HG03159 (cell line): ENCODE measurements around the gene GRN.

Source experiments
- ATAC-seq: cut with Tn5 transposase; IDR thresholded peaks from one replicate; pipeline ENCODE4 v1.9.1; 2021; ENCODE audit warnings: mild to moderate bottlenecking, moderate library complexity; ENCODE audit not compliant: unreplicated experiment

The GRN gene

DNA sequence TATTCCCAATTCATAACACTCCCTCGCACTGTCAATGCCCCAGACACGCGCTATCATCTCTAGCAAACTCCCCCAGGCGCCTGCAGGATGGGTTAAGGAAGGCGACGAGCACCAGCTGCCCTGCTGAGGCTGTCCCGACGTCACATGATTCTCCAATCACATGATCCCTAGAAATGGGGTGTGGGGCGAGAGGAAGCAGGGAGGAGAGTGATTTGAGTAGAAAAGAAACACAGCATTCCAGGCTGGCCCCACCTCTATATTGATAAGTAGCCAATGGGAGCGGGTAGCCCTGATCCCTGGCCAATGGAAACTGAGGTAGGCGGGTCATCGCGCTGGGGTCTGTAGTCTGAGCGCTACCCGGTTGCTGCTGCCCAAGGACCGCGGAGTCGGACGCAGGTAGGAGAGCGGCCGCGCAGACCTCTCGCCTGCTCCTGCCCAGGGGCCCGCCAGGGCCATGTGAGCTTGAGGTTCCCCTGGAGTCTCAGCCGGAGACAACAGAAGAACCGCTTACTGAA is at the start of gene GRN:
Gene GRN, plus strand, starts transcription at position 364 of the 515 bp plus-strand sequence. CDS start 3,863 bp downstream, outside the sequence.
- ATAC-seq: peak; percentile 65

DNA sequence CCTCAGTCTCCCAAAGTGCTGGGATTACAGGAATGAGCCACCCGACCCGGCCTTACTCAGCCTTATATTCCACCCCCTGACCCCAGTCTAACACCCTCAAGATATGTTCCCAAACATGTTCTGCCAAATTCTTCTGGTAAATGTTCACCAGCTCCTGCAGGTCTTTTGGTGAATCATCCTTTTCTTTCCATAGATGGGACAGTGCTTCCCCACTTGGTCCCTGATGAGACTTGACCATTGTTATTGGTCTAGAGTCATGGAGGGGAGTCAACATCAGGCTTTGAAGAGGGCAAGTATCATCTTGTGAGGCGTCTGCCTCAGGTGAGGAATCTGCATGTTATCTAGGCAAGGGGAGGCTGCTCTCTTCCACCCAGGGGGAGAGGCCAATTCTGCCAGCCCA is 47.1 kb upstream of the GRN start:
- ATAC-seq: no peak

DNA sequence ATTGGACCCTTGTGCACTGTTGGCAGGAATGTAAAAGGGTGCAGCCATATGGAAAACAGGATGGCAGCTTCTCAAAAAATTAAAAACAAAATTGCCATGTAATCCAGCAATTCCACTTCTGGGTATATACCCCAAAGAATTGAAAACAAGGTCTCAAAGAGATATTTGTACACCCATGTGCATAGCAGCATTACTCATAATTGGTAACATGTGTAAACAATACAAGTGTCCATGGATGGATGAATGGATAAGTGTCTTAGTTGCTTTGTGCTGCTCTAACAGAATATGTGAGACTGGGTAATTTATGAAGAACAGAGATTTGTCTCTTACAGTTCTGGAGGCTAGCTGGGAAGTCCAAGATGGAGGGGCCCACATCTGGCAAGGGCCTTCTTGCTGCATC is 40.5 kb upstream of the GRN start:
- no peak for ATAC-seq

DNA sequence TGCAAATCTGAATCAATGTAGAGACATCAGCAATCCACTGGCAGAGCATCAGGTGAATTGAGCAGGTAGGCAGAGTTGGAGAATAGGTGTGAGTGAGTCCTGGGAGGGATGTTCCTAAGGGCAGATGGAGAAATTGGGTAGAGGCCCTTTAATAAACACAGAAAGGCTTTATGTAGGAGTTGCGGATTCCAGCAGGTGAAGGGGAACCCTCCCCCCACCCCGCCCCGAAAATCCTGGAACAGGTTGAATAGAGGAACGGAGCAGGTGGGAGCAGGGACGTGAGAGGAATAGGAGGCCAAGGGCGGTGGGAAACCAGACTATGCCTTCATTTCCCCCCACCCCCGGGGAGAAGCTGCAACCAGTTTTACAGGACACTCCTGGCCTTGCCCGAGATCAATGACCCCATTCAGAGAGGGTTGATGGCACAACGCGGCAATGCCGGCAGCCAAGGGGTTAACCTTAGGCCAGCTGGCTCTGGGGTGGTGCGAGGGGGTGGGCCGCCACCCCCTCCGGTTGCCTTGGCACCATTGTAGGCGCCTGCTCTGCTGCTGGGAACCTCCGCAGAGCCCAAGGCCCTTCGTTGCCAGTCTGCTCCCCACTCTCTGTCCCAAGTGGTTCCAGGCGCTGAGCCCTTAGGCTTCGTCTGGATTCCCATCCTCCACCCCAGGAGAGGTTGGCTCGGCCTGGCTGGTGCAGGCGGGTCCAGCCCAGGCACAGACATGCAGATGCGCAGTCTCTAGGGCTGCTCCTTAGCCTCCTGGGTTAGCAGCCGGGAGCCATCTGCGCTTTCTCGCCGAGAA is 37.5 kb upstream of the GRN start:
- ATAC-seq: no peak

DNA sequence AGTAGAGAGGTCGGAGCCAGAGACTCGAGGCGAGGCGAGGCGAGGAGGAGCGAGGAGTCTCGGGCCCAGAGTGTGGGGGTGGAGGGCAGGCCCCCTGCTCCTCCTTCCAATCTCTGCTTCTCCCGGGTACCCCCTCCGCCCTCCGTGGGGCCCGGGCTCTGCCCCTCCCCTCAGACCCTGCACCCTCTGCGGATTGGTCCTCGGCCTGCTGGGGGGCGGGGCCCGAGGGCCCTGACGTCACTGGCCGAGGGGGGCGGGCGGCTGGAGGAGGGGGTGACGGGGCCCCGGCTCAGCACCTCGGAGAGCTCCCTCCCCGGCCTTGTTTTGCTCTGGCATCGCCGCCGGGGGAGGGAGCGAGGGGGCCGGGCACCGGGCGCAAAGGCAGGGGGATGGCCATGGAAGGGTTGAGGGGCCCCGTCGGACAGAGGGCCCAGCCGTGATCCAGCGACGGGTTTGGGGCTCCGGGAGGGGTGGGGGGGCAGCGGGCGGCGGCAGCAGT is 36.7 kb upstream of the GRN start, which contains the start of gene RUNDC3A:
Gene RUNDC3A, plus strand, starts transcription at position 282 of the 499 bp plus-strand sequence. CDS start 232 bp downstream, outside the sequence.
- ATAC-seq: no peak

DNA sequence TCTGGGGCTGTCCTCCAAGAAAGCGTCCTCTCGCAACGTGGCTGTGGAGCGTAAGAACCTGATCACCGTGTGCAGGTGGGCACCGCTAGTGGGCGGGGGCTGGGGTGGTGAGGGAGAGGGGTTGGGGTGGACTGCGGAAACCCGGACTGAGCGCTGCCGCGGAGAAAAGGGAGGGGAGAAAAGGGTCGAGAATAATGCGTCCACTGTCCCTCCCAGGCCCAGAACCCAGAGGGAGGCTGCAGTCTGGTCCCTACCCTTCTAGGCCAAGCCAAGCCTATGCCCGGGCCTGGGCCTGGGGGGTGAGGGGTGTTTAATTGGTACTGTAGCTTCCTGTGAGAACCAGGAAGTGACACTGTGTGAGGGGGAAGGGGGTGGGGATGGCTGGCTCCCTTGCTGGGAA is 36.2 kb upstream of the GRN start:
- no peak for ATAC-seq

DNA sequence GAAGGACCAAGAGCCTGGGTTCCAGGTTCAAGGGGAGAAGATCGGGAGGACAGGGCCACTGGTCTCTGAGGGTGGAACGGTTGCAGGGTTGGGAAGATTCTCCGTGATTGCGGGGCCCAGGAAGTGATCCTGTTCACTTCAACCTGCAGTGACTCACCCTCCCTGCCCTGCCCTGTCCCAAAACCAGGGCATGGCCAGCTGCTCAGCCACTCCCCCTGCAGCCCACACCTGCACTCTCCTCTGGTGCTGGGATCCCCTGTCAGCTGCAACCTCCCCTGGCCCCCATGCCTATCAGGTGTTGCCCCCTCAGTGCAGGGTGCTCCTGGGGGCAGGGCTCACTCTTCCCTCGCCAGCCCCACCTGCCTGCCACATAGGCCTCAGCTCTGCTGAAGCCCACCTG is 35.6 kb upstream of the GRN start:
- ATAC-seq: no peak

DNA sequence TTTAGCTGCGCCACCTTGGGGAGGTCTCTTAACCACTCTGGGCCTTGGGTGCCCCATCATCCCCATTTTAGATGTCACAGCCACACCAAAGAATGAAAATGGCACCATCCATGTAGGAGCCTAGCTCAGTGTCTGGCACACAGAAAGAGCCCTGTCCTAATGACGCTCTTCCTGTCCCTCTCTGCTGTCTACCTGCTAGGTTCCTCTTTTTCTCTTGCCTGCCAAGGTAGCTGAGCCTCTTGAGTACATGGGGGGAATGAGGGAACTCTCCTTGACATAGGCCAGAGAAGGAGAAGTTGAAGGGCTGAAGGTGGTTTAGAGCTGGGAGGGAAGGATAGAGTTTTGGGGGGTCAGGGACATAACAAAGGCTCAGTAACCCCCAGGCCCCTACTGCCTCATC is 34.9 kb upstream of the GRN start:
- no peak for ATAC-seq

DNA sequence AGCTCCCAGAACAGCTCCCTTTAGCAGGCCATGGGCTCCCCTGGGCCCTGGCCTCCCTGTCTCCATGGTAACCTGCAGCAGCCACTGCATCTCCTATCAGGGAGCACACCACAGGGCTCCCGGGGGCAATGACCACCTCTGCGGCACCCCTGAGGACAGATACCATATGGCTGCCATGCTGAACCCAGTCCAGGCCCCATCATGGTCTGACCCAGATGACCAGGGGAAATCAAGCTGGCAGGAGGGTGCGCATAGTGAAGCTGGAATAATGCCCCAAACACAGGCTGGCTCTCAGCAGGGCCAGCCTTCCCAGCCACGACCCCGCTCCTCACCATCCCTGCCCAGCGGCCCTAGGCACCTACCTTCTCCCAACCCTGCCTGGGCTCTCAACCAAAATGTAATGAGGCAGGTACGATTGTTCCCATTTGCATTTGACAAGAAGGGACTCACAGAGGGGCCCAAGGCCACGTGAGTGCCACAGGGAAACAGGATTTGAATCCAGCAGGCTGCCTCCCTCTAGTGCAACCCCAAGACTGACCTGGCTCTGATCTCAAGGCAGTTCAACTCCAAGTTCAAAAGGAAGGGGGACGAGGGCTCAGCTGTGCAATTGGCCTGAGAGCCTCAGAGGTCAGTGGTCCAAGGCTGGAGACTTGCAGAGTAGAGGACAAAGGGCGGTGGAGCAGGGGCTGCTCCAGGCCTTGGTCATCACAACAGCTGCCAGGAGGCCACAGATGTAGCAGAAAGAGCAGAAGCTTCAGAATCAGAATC is 34.3 kb upstream of the GRN start:
- ATAC-seq: no peak

DNA sequence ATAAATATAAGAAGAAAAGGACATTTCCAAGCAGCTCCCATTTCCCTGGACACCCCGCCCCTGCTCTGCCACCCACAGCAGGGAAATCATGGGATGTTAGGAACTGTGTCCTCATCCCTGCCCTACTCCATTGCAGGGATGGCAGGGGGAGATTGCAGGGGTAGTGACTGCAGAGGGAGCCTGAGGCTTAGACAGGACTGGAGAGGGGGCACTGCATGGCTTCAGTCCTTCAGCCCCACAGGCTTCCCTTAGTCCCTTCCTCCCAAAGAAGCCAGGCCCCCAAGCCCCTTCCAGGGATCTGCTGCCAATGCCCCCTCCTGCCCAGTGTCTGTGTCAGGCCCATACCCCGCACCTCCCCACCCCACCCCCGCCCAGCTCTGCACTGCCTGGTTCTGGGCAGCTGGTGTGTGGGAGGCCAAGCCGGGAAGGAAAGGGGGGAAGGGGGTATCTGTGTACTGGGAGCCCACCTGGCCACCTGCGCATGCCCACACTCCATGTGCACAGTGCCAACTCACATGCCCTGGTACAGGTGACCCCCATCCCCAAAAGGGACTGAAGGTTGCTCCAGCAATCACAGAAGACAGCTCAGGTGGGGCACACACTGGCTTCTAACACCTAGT is 33.4 kb upstream of the GRN start:
- ATAC-seq: no peak

DNA sequence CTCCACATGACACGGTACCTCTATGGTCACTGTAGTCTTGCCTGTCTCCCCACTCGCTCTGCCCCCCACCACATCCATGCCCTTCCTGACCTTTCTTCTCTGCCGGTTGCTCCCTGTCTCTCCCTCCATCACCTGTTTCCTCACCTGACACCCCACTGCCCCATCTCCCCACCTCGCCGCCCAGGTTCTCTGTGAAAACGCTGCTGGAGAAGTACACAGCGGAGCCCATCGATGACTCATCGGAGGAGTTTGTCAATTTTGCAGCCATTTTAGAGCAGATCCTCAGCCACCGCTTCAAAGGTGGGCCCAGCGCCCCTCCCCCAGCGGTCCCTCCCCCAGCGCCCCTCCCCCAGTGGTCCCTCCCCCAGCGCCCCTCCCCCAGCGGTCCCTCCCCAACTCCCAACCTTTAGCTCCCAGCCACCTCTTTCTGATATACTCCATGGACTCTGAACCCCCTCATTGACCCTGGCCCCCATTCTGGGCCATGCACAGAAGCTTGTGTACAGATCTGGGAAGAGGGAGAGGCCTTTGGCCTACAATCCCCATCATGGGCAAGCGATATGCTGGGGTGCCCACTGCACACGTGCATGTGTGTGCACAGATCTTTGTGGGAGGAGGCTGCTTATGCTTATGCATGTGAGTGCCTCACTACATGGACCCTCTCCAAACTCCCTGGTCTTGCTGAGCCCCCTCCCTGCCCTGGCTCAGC is 32.6 kb upstream of the GRN start:
- no peak for ATAC-seq

DNA sequence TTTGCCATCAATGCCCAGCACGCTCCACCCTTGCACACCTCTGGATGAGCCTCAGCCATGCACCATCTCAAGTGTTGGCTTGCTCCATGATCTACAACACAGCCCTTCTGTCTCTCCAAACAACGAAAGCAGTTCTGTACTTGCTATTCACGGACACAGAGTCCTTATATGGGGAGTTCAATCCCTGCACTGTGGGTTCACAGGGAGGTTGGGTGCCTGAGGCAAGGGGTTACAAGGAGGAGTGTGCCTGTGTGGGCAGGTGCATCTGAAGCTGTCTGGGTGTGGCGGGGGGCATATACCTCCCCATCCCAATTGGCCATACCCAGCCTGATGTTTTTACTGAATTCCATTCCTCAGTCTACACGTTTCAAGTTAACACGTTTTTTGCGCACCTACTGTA is 31.1 kb upstream of the GRN start:
- ATAC-seq: no peak

DNA sequence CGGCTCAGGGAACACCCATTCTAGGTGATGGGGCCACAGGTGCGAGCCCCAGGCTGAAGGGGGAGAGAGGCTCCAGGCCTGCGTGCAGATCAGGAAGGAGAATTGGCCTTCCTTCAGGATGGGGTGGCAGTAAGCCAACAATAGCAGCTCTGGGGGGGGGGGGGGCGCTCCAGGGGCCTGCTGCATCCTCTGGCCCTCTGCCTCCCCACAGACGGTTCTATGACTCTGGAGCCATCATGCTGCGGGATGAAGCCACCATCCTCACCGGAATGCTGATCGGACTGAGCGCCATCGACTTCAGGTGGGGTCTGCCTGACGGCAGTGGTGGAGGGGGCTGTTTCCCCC is 30.6 kb upstream of the GRN start:
- no peak for ATAC-seq

DNA sequence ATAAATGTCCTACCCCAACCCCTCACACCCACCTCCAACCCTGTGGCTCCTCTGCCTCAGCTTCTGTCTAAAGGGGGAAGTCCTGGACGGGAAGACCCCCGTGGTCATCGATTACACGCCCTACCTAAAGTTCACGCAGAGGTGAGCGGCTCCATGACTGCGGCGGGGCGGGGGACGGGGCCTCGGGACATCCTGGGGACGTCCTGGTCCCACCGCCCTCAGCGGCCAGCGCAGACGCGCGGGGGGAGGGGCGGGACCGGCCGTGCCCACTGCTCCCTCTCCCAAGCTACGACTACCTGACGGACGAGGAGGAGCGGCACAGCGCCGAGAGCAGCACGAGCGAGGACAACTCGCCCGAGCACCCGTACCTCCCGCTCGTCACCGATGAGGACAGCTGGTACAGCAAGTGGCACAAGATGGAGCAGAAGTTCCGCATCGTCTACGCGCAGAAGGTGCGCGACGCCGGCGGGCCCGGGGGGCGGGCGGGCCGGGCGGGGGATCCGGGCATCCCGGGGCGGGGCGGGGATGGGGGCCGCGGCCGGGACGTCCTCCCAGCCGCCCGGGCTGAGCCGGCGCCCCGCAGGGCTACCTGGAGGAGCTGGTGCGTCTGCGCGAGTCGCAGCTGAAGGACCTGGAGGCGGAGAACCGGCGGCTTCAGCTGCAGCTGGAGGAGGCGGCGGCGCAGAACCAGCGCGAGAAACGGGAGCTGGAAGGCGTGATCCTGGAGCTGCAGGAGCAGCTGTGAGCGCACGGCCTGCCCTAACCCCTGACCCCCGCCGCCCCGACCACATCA is 30.0 kb upstream of the GRN start:
- no peak for ATAC-seq

DNA sequence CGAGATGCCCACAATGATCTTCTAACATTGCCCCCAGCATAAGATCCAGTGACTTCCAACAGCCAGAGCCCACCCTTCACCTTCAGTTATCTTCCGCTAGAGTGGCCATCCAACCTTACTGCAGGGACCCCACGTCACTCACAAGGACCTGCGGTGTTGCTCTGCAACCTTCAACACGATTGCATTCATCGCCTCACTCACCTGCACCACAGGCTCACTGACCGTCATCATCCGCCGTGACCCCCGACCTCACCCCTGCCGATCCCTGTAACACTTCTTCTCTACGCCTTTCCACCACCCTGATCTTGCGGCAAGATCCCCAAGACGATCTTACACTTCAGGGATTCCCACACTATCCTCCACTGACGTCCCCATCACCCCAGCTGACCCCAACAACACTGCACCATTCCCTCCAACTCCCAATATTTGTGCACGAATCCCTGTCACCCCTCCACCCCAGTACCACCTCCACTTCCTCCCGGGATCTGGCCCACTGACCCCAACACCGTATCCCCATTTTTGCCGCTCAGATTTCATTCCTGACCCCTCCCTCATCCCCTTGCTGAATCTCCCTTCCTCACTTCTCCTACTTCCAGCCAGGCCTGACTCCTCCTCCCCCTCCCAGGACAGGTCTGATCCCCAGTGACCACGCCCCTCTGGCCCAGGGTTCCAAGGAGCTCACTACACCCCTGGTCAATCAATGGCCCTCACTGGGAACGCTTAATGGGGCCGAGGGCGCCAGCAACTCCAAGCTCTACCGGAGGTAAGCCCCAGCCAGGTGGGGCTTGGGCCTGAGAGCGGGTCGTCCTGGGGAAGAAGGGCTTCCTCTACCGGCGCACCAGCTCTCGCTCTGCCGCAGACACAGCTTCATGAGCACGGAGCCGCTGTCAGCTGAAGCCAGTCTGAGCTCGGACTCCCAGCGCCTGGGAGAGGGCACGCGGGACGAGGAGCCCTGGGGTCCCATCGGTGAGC is 29.1 kb upstream of the GRN start:
- ATAC-seq: no peak

DNA sequence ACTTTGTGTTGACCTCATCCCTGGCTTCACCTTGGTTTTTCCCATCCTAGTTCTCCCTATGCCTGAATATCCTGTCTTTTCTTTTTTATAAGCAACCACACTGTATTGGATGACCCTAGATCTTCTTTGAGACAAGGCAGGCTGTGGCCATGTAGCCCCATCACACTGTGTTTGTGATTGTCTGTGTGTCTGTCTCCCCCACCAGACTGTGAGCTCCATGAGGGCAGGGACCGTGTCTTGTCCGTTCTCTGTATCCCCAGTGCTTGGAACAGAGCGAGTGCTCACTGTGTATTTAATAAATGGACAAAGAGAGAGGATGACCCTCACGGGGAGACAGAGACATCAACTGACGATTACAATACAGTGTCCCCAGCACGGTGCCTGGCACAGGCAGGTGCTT is 27.6 kb upstream of the GRN start:
- no peak for ATAC-seq

DNA sequence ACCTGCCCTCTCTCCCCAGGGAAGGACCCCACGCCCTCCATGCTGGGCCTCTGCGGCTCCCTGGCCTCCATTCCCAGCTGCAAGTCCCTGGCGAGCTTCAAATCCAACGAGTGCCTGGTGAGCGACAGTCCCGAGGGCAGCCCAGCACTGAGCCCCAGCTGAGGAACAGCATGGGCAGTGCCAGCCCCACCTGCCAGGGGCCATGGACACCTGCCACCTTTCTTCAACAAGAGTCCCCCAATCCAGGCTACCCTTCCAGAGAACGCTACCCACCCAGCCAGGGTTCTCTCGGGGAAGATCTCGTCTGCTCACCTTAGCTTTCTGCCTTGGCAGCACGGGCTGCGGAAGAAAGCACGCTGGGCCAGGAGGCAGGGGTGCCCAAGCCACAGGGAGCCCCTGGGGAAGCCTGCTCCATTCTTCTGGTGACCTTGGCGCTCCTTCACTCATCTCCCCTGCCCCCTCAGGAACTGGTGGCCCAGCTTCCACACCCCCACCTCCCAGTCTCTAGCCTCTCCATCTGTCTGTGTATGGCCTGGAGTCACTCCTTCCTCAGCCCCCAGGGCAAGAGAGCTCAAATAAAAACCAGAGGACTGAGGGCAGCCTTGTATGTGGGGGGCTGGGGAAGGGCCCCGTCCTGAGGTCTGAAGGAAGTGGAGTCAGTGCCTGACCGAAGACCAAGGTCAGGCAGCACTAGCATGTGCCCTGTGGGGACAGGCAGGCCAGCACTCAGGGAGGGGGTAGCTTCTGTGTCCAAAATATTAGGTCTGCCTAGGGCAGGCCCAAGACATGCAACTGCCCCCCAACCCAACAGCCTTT is 26.8 kb upstream of the GRN start:
- no peak for ATAC-seq

DNA sequence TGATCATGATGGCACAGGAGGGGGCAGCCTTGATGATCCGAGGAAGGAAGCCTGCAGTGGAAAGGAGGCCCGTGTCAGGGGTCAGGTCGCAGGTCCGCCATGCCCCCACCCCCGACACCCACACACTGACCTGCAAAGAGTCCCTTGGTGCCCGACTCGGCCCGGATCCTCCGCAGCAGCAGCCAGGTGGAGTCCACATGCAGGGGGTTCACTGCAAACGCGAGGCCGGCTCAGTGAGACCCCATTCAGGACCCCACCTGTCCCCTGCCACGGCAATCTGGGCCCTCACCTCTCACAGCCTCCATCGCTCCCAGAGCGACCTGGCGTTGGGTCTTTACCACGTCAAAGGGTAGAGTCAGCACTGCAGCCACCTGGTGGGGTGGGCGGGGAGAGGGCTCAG is 25.0 kb upstream of the GRN start:
- ATAC-seq: no peak
